Keratinocyte (primary cell): ENCODE data around the gene DGKZ. TPM values are rescaled to one million over a fixed set of nuclear protein-coding genes. Genes with fewer than 3 reads are reported as not detected.

Experiments
- DNase-seq: peaks from one replicate; pipeline ENCODE4 v3.0.0-alpha.2; 2011; ENCODE audit warnings: low read depth, missing footprints, low spot score
- FAIRE-seq: peaks from 2 replicates; lab custom pipeline; 2011; peaks lifted over from hg19 to GRCh38; lab: Jason Lieb, UNC
- H2AFZ ChIP-seq: 2 replicates; pipeline ENCODE4 v1.6.0; 2012; ENCODE audit warnings: low read length, control low read depth, inconsistent platforms; ENCODE audit not compliant: control insufficient read depth
- H3K27ac ChIP-seq: 2 replicates; pipeline ENCODE4 v1.5.1; 2011; ENCODE audit warnings: low read length; ENCODE audit not compliant: control insufficient read depth, insufficient read depth
- H3K27me3 ChIP-seq: 3 replicates; pipeline ENCODE4 v1.6.0; 2011; ENCODE audit warnings: low read length; ENCODE audit not compliant: control insufficient read depth, insufficient read depth; ENCODE audit errors: extremely low read depth
- H3K36me3 ChIP-seq, 2 experiments: 2 replicates in 1 of 2; 3 replicates in 1 of 2; pipeline ENCODE4 v1.5.1; 2011; ENCODE audit warnings: low read length in 2 of 2, mild to moderate bottlenecking in 1 of 2; ENCODE audit not compliant: control insufficient read depth in 2 of 2, insufficient read depth in 2 of 2; ENCODE audit errors: extremely low read depth in 1 of 2
- H3K4me1 ChIP-seq: 3 replicates; pipeline ENCODE4 v1.5.1; 2011; ENCODE audit warnings: low read length; ENCODE audit not compliant: control insufficient read depth, insufficient read depth; ENCODE audit errors: extremely low read depth
- H3K4me2 ChIP-seq: 3 replicates; pipeline ENCODE4 v1.6.0; 2011; ENCODE audit warnings: low read depth, low read length; ENCODE audit not compliant: control insufficient read depth, insufficient read depth; ENCODE audit errors: extremely low read depth
- H3K4me3 ChIP-seq, 3 experiments: fragments of 200-600 bp in 1 of 3; sonication (generic) in 1 of 3; 2 replicates in 2 of 3; 3 replicates in 1 of 3; pipeline ENCODE4 v1.5.1; 2011 to 2016; ENCODE audit warnings: low read length in 3 of 3, mild to moderate bottlenecking in 3 of 3, control low read depth in 2 of 3, inconsistent platforms in 1 of 3, low read depth in 1 of 3, mixed read lengths in 1 of 3, mixed run types in 1 of 3, moderate library complexity in 1 of 3; ENCODE audit not compliant: control insufficient read depth in 2 of 3, insufficient read depth in 2 of 3; ENCODE audit errors: extremely low read depth in 1 of 3
- H3K79me2 ChIP-seq: 2 replicates; pipeline ENCODE4 v1.6.0; 2012; ENCODE audit warnings: low read length; ENCODE audit not compliant: control insufficient read depth, insufficient read depth
- H3K9ac ChIP-seq: 3 replicates; pipeline ENCODE4 v1.6.0; 2011; ENCODE audit warnings: low read length; ENCODE audit not compliant: control insufficient read depth, insufficient read depth; ENCODE audit errors: extremely low read depth
- H3K9me1 ChIP-seq: 3 replicates; pipeline ENCODE4 v1.6.0; 2011; ENCODE audit warnings: low read length; ENCODE audit not compliant: control insufficient read depth, insufficient read depth; ENCODE audit errors: extremely low read depth
- H3K9me3 ChIP-seq: 2 replicates; pipeline ENCODE4 v1.5.1; 2012; ENCODE audit warnings: low read depth, low read length; ENCODE audit not compliant: control insufficient read depth
- H4K20me1 ChIP-seq: 3 replicates; pipeline ENCODE4 v1.6.0; 2011; ENCODE audit warnings: low read length; ENCODE audit not compliant: control insufficient read depth, insufficient read depth; ENCODE audit errors: extremely low read depth
- EZH2 ChIP-seq: IDR thresholded peaks from one replicate; pipeline ENCODE4 v1.6.1; 2012; ENCODE audit warnings: inconsistent platforms, mild to moderate bottlenecking, low read length, moderate library complexity
- dilution Hi-C: fragments of 300-500 bp; cut with MboI; formaldehyde crosslinking; loops from one replicate; pipeline ENCODE4 v1.7.0; 2020; ENCODE audit warnings: low sequenced_read_pairs; ENCODE audit not compliant: extremely low pct_ligation_motif_present
- polyA plus RNA-seq, 5 experiments: library from polyadenylated mRNA; depleted of rRNA in 3 of 5; stranded (reverse) in 3 of 5; stranded (forward) in 1 of 5; unstranded in 1 of 5; fragments of >200 nt; gene quantifications; 1 replicate in 1 of 5; 2 replicates in 3 of 5; 3 replicates in 1 of 5; pipeline versions ENCODE4 v1.2.1 to v1.2.3, GENCODE V29; 2011 to 2012; ENCODE audit warnings: missing spikeins in 2 of 5, low read depth in 1 of 5, low replicate concordance in 1 of 5
- TF ChIP-seq, protein P1 (sequence below), 3 experiments: IDR thresholded peaks in 1 of 3; conservative IDR thresholded peaks in 1 of 3; optimal IDR thresholded peaks in 1 of 3; 2 replicates in 2 of 3; 3 replicates in 1 of 3; pipeline versions ENCODE3 to v1.5.1; 2011; ENCODE audit warnings: low read length in 3 of 3, mild to moderate bottlenecking in 3 of 3, moderate library complexity in 2 of 3, control low read depth in 1 of 3, inconsistent platforms in 1 of 3; ENCODE audit not compliant: insufficient read depth in 2 of 3; ENCODE audit errors: extremely low read depth in 1 of 3

The DGKZ gene
- polyA plus RNA-seq, 1 donor (not counting 4 experiments of a cell fraction or from before 2014, with no cell fraction given), result 23.3 TPM

- no peak for DNase-seq
- Histone ChIP-seq H3K27ac (no peak overlapping the region), H2AFZ (no peak overlapping the region)
These were observed 38.4 kb upstream of the DGKZ start for GRCh38 chr11:46308631-46309419.

GRCh38 chr11:46309814-46310259, 37.4 kb upstream of the DGKZ start:
- Histone ChIP-seq H3K27me3 (no peaks in the 10 kb centered on the region), H3K9me3 (no peaks in the 10 kb centered on the region), H3K79me2 (no peaks in the 10 kb centered on the region), H3K4me2 (no peak overlapping the region), H3K9ac (no peak overlapping the region), H3K4me1 (peaks cover 6% of the 10 kb centered on the region), H3K36me3 (no peaks in the 10 kb centered on the region), H3K27ac (no peak overlapping the region), H3K9me1 (no peaks in the 10 kb centered on the region), H4K20me1 (no peaks in the 10 kb centered on the region), H2AFZ (no peak overlapping the region), H3K4me3 (no peak overlapping the region)
- dilution Hi-C loops, result no loop called here
- FAIRE-seq, result no peak
- DNase-seq, result no peak
- no peak for TF ChIP-seq EZH2
- TF ChIP-seq, protein P1, sequence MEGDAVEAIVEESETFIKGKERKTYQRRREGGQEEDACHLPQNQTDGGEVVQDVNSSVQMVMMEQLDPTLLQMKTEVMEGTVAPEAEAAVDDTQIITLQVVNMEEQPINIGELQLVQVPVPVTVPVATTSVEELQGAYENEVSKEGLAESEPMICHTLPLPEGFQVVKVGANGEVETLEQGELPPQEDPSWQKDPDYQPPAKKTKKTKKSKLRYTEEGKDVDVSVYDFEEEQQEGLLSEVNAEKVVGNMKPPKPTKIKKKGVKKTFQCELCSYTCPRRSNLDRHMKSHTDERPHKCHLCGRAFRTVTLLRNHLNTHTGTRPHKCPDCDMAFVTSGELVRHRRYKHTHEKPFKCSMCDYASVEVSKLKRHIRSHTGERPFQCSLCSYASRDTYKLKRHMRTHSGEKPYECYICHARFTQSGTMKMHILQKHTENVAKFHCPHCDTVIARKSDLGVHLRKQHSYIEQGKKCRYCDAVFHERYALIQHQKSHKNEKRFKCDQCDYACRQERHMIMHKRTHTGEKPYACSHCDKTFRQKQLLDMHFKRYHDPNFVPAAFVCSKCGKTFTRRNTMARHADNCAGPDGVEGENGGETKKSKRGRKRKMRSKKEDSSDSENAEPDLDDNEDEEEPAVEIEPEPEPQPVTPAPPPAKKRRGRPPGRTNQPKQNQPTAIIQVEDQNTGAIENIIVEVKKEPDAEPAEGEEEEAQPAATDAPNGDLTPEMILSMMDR (optimal IDR thresholded peaks at IDR 0.05 in 1 of 3, IDR thresholded peaks at IDR 0.05 in 1 of 3, conservative IDR thresholded peaks at IDR 0.05 in 1 of 3; ENCODE audit: extremely low read depth in 1 of 3, insufficient read depth in 2 of 3, low read length in 3 of 3), result no peak

More at GRCh38 chr11:46308631-46309419, 38.4 kb upstream of the DGKZ start:
- no peak for TF ChIP-seq EZH2
- TF ChIP-seq, protein P1 (optimal IDR thresholded peaks at IDR 0.05 in 1 of 3, IDR thresholded peaks at IDR 0.05 in 1 of 3, conservative IDR thresholded peaks at IDR 0.05 in 1 of 3; ENCODE audit: extremely low read depth in 1 of 3, insufficient read depth in 2 of 3, low read length in 3 of 3), result peak; percentile 90 to 97 (median 93)
- no peak overlapping the region for H3K4me2 ChIP-seq
- no peaks in the 10 kb centered on the region for H3K27me3 ChIP-seq
- H3K9me1 ChIP-seq, result no peaks in the 10 kb centered on the region
- no peaks in the 10 kb centered on the region for H3K79me2 ChIP-seq
- peaks cover 6% of the 10 kb centered on the region for H3K4me1 ChIP-seq
- dilution Hi-C loops, result no loop called here
- no peaks in the 10 kb centered on the region for H3K9me3 ChIP-seq
- H4K20me1 ChIP-seq, result no peaks in the 10 kb centered on the region
- H3K36me3 ChIP-seq, result no peaks in the 10 kb centered on the region
- H3K4me3 ChIP-seq, result no peak overlapping the region
- no peak for FAIRE-seq
- H3K9ac ChIP-seq, result no peak overlapping the region
